ENCODE measurements around the gene KCNAB1.

DNA sequence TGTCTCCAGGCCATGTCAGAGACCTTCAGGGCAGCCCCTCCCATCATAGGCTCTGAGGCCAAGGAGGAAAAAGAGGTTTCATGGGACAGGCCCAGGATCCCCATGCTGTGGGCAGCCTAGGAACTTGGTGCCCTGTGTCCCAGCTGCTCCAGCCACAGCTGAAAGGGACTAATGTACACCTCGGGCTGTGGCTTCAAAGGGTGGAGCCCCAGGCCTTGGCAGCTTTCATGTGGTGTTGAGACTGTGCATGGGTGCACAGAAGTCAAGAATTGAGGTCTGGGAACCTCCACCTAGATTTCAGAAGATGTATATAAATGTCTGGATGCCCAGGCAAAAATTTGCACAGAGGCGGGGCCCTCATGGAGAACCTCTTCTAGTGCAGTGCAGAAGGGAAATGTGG lies 441.2 kb downstream of the KCNAB1 start:
- TF ChIP-seq TAF1 (IDR thresholded peaks at IDR 0.05; ENCODE audit: borderline replicate concordance, insufficient read depth, low read length) (no peak), FOXP2 (optimal IDR thresholded peaks at IDR 0.05; ENCODE audit: borderline replicate concordance, extremely low read depth, extremely low read length, insufficient read depth) (no peak)
- TF ChIP-seq, protein P1, sequence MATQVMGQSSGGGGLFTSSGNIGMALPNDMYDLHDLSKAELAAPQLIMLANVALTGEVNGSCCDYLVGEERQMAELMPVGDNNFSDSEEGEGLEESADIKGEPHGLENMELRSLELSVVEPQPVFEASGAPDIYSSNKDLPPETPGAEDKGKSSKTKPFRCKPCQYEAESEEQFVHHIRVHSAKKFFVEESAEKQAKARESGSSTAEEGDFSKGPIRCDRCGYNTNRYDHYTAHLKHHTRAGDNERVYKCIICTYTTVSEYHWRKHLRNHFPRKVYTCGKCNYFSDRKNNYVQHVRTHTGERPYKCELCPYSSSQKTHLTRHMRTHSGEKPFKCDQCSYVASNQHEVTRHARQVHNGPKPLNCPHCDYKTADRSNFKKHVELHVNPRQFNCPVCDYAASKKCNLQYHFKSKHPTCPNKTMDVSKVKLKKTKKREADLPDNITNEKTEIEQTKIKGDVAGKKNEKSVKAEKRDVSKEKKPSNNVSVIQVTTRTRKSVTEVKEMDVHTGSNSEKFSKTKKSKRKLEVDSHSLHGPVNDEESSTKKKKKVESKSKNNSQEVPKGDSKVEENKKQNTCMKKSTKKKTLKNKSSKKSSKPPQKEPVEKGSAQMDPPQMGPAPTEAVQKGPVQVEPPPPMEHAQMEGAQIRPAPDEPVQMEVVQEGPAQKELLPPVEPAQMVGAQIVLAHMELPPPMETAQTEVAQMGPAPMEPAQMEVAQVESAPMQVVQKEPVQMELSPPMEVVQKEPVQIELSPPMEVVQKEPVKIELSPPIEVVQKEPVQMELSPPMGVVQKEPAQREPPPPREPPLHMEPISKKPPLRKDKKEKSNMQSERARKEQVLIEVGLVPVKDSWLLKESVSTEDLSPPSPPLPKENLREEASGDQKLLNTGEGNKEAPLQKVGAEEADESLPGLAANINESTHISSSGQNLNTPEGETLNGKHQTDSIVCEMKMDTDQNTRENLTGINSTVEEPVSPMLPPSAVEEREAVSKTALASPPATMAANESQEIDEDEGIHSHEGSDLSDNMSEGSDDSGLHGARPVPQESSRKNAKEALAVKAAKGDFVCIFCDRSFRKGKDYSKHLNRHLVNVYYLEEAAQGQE (IDR thresholded peaks at IDR 0.05; ENCODE audit: insufficient read depth in 1 of 2, low read depth in 2 of 2, low read length in 2 of 2) = no peak

All from PFSK-1 (cell line).